H1 (cell line): ENCODE data around the gene RBCK1. TPM values are rescaled to one million over a fixed set of nuclear protein-coding genes. Genes with fewer than 3 reads are reported as not detected.

Source experiments
- CTCF ChIA-PET: fragments of 300-600 bp; sonication (Branson Sonifier 250); formaldehyde crosslinking; loops from one replicate; lab custom pipeline; 2021; ENCODE audit not compliant: partially characterized antibody; lab: Charles Lee
- POLR2A ChIA-PET: fragments of 300-600 bp; sonication (Branson Sonifier 250); formaldehyde crosslinking; loops from one replicate; lab custom pipeline; 2021; ENCODE audit warnings: inconsistent platforms; ENCODE audit not compliant: partially characterized antibody; lab: Charles Lee
- DNase-seq, 2 experiments: peaks; one replicate each; pipeline versions ENCODE4 v3.0.0 to v3.0.0-alpha.2; 2010 to 2022; ENCODE audit warnings: low spot score in 2 of 2, low read depth in 1 of 2, mixed read lengths in 1 of 2
- FAIRE-seq: peaks from 2 replicates; lab custom pipeline; 2011; peaks lifted over from hg19 to GRCh38; lab: Jason Lieb, UNC
- H2AFZ ChIP-seq: 2 replicates; pipeline ENCODE4 v1.8.1; 2012; ENCODE audit warnings: low read length, inconsistent platforms
- H2AK5ac ChIP-seq: 2 replicates; pipeline ENCODE4 v1.6.1; 2013; ENCODE audit warnings: low read depth, low read length
- H2BK120ac ChIP-seq: replicated peaks from 2 replicates; pipeline ENCODE3; 2013; ENCODE audit warnings: low read depth, low read length, inconsistent platforms
- H2BK12ac ChIP-seq: 2 replicates; pipeline ENCODE4 v1.6.1; 2013; ENCODE audit warnings: low read depth, low read length
- H2BK15ac ChIP-seq: 2 replicates; pipeline ENCODE4 v1.6.1; 2013; ENCODE audit warnings: low read length
- H2BK20ac ChIP-seq: 2 replicates; pipeline ENCODE4 v1.6.1; 2013; ENCODE audit warnings: low read length
- H2BK5ac ChIP-seq: 2 replicates; pipeline ENCODE4 v1.6.1; 2013; ENCODE audit warnings: low read depth, low read length
- H3K14ac ChIP-seq: 2 replicates; pipeline ENCODE4 v1.6.1; 2013; ENCODE audit warnings: inconsistent platforms; ENCODE audit not compliant: insufficient read length
- H3K18ac ChIP-seq: 2 replicates; pipeline ENCODE4 v1.6.1; 2013; ENCODE audit warnings: low read length; ENCODE audit errors: extremely low read depth
- H3K23ac ChIP-seq: 2 replicates; pipeline ENCODE4 v1.6.1; 2013; ENCODE audit warnings: inconsistent platforms; ENCODE audit not compliant: insufficient read length
- H3K23me2 ChIP-seq: 2 replicates; pipeline ENCODE4 v1.6.1; 2013; ENCODE audit warnings: low read depth, low read length
- H3K27ac ChIP-seq: 2 replicates; pipeline ENCODE4 v1.6.1; 2011; ENCODE audit warnings: low read depth, low read length, inconsistent platforms
- H3K27me3 ChIP-seq, 4 experiments: replicated peaks in 1 of 4; 1 replicate in 1 of 4; 2 replicates in 3 of 4; pipeline versions ENCODE4 v1.6.1 to v1.8.1; 2011 to 2013; ENCODE audit warnings: low read length in 3 of 4, mild to moderate bottlenecking in 3 of 4, inconsistent platforms in 2 of 4, mixed read lengths in 2 of 4, moderate library complexity in 1 of 4; ENCODE audit not compliant: control insufficient read depth in 3 of 4, insufficient read depth in 3 of 4; ENCODE audit errors: extremely low read depth in 1 of 4
- H3K36me3 ChIP-seq, 4 experiments: 2 replicates each; pipeline versions ENCODE4 v1.6.1 to v1.8.1; 2011 to 2013; ENCODE audit warnings: mild to moderate bottlenecking in 4 of 4, low read length in 3 of 4, moderate library complexity in 2 of 4, control low read depth in 1 of 4, inconsistent platforms in 1 of 4; ENCODE audit not compliant: insufficient read depth in 4 of 4, control insufficient read depth in 2 of 4
- H3K4ac ChIP-seq: replicated peaks from 2 replicates; pipeline ENCODE3; 2013; ENCODE audit warnings: low read length, low read depth, mixed read lengths, inconsistent platforms; ENCODE audit not compliant: insufficient read length
- H3K4me1 ChIP-seq, 4 experiments: replicated peaks in 1 of 4; 1 replicate in 1 of 4; 2 replicates in 3 of 4; pipeline versions ENCODE4 v1.6.1 to v1.8.1; 2011 to 2013; ENCODE audit warnings: low read length in 3 of 4, inconsistent platforms in 2 of 4, mixed read lengths in 1 of 4; ENCODE audit not compliant: insufficient read depth in 4 of 4, control insufficient read depth in 3 of 4
- H3K4me2 ChIP-seq, 2 experiments: 2 replicates each; pipeline versions ENCODE4 v1.6.1 to v1.8.1; 2011 to 2013; ENCODE audit warnings: low read depth in 2 of 2, low read length in 2 of 2, control low read depth in 1 of 2, inconsistent platforms in 1 of 2, mild to moderate bottlenecking in 1 of 2; ENCODE audit not compliant: insufficient read depth in 1 of 2
- H3K4me3 ChIP-seq, 4 experiments: fragments of 200-600, 300-600 bp in 1 of 4; sonication (generic), shearing (Covaris generic), sonication (Bioruptor Twin) in 1 of 4; 2 replicates each; pipeline versions ENCODE4 v1.5.1 to v1.8.1; 2011 to 2016; ENCODE audit warnings: low read length in 4 of 4, low read depth in 3 of 4, control low read depth in 2 of 4, inconsistent platforms in 2 of 4, mild to moderate bottlenecking in 2 of 4, mixed read lengths in 1 of 4, moderate library complexity in 1 of 4; ENCODE audit not compliant: insufficient read depth in 2 of 4; ENCODE audit errors: extremely low read depth in 1 of 4
- H3K56ac ChIP-seq: replicated peaks from 2 replicates; pipeline ENCODE3; 2013; ENCODE audit warnings: low read depth, mild to moderate bottlenecking, mixed read lengths, low read length, inconsistent platforms; ENCODE audit not compliant: insufficient read length
- H3K79me1 ChIP-seq: 2 replicates; pipeline ENCODE4 v1.6.1; 2013; ENCODE audit warnings: low read depth, low read length, control low read depth
- H3K79me2 ChIP-seq, 2 experiments: 2 replicates each; pipeline versions ENCODE4 v1.6.1 to v1.8.1; 2012 to 2013; ENCODE audit warnings: low read length in 2 of 2, mild to moderate bottlenecking in 2 of 2, inconsistent platforms in 1 of 2; ENCODE audit not compliant: insufficient read depth in 2 of 2, control insufficient read depth in 1 of 2
- H3K9ac ChIP-seq, 4 experiments: replicated peaks in 1 of 4; 1 replicate in 1 of 4; 2 replicates in 3 of 4; pipeline versions ENCODE4 v1.6.1 to v1.8.1; 2011 to 2013; ENCODE audit warnings: low read depth in 3 of 4, low read length in 3 of 4, control low read depth in 2 of 4, mild to moderate bottlenecking in 2 of 4, moderate library complexity in 2 of 4, inconsistent platforms in 1 of 4; ENCODE audit errors: extremely low read depth in 1 of 4
- H3K9me3 ChIP-seq, 2 experiments: 2 replicates each; pipeline versions ENCODE4 v1.6.1 to v1.8.1; 2012 to 2013; ENCODE audit warnings: mild to moderate bottlenecking in 2 of 2, moderate library complexity in 2 of 2, control low read depth in 1 of 2, inconsistent platforms in 1 of 2, low read depth in 1 of 2, low read length in 1 of 2, mixed read lengths in 1 of 2; ENCODE audit not compliant: insufficient read depth in 2 of 2
- H4K20me1 ChIP-seq, 2 experiments: replicated peaks in 1 of 2; 2 replicates each; pipeline versions ENCODE3 to v1.8.1; 2011 to 2013; ENCODE audit warnings: inconsistent platforms in 2 of 2, low read length in 2 of 2, mild to moderate bottlenecking in 1 of 2; ENCODE audit not compliant: insufficient read depth in 2 of 2, control insufficient read depth in 1 of 2
- H4K5ac ChIP-seq: 2 replicates; pipeline ENCODE4 v1.6.1; 2013; ENCODE audit warnings: low read length, low read depth, mixed read lengths, inconsistent platforms; ENCODE audit not compliant: insufficient read length
- H4K8ac ChIP-seq: 2 replicates; pipeline ENCODE4 v1.8.0; 2013; ENCODE audit warnings: mild to moderate bottlenecking, moderate library complexity, low read length, inconsistent platforms; ENCODE audit not compliant: insufficient read depth; ENCODE audit errors: extremely low read depth
- H4K91ac ChIP-seq: replicated peaks from 2 replicates; pipeline ENCODE3; 2013; ENCODE audit warnings: low read length, mixed read lengths, inconsistent platforms; ENCODE audit not compliant: insufficient read length
- CBX5 ChIP-seq: fragments of 300-800, 300-1000 bp; sonication (generic); IDR thresholded peaks from 2 replicates; pipeline ENCODE4 v1.7.1; 2016; ENCODE audit warnings: antibody characterized with exemption, low read length, low read depth
- CEBPB ChIP-seq: IDR thresholded peaks from 2 replicates; pipeline ENCODE4 v1.6.1; 2012; ENCODE audit warnings: low read depth, low read length
- SIRT6 ChIP-seq: IDR thresholded peaks from one replicate; pipeline ENCODE4 v1.7.1; 2012; ENCODE audit warnings: low read length, inconsistent platforms
- SP1 ChIP-seq: IDR thresholded peaks from 2 replicates; pipeline ENCODE4 v1.6.1; 2011; ENCODE audit warnings: low read depth, low read length
- TEAD4 ChIP-seq: IDR thresholded peaks from 2 replicates; pipeline ENCODE4 v1.6.1; 2012; ENCODE audit warnings: low read depth, low read length, inconsistent platforms, mixed read lengths
- WGBS, 2 experiments: shearing (Covaris generic) in 1 of 2; methylation state at CpG; one replicate each; pipeline versions ENCODE4 v1.1.6 to v1.1.7; 2013 to 2015; ENCODE audit warnings: low lambda C conversion rate in 2 of 2, mixed read lengths in 2 of 2, inconsistent platforms in 1 of 2, low coverage in 1 of 2, missing lambda C conversion rate in 1 of 2; ENCODE audit not compliant: insufficient replicate concordance in 2 of 2, insufficient coverage in 1 of 2, insufficient read length in 1 of 2; ENCODE audit errors: extremely low coverage in 1 of 2, missing lambda C conversion rate in 1 of 2; 5-methylcytosine and 5-hydroxymethylcytosine counted together
- polyA plus RNA-seq, 7 experiments: library from polyadenylated mRNA; depleted of rRNA in 3 of 7; stranded (reverse) in 5 of 7; unstranded in 2 of 7; fragments of >200 nt in 5 of 7; fragments of 200-250 nt in 2 of 7; gene quantifications; 1 replicate in 5 of 7; 2 replicates in 1 of 7; 4 replicates in 1 of 7; pipeline versions ENCODE4 v1.2.1 to v1.2.3, GENCODE V29; 2011 to 2013; ENCODE audit warnings: missing spikeins in 2 of 7, mixed read lengths in 2 of 7
- total RNA-seq: library from RNA; stranded (reverse); fragmentation: NEBNext Ultra II Directional; extraction: Animal tissue kit (Norgen Biotek cat#: 25700); gene quantifications from 2 replicates; pipeline ENCODE4 v1.2.1, GENCODE V29; 2021
- TF ChIP-seq, protein P1 (sequence below): IDR thresholded peaks from 2 replicates; pipeline ENCODE4 v1.6.1; 2012; ENCODE audit warnings: inconsistent platforms
- TF ChIP-seq, protein P2 (sequence below): IDR thresholded peaks from 2 replicates; pipeline ENCODE4 v1.6.1; 2011; ENCODE audit warnings: low read depth, mild to moderate bottlenecking, low read length; ENCODE audit not compliant: insufficient read depth
- TF ChIP-seq, protein P3 (sequence below), 3 experiments: IDR thresholded peaks; 1 replicate in 2 of 3; 2 replicates in 1 of 3; pipeline versions ENCODE4 v1.5.1 to v1.6.1; 2011; ENCODE audit warnings: low read length in 3 of 3, mild to moderate bottlenecking in 3 of 3, inconsistent platforms in 2 of 3, low read depth in 1 of 3, moderate library complexity in 1 of 3; ENCODE audit not compliant: insufficient read depth in 1 of 3; ENCODE audit errors: control extremely low read depth in 1 of 3

Gene RBCK1
- total and polyA plus RNA-seq, 2 of the 8 experiments (the other 6 are each of a cell fraction or from before 2014, with no cell fraction given): 43.1 to 54.7 TPM

DNA sequence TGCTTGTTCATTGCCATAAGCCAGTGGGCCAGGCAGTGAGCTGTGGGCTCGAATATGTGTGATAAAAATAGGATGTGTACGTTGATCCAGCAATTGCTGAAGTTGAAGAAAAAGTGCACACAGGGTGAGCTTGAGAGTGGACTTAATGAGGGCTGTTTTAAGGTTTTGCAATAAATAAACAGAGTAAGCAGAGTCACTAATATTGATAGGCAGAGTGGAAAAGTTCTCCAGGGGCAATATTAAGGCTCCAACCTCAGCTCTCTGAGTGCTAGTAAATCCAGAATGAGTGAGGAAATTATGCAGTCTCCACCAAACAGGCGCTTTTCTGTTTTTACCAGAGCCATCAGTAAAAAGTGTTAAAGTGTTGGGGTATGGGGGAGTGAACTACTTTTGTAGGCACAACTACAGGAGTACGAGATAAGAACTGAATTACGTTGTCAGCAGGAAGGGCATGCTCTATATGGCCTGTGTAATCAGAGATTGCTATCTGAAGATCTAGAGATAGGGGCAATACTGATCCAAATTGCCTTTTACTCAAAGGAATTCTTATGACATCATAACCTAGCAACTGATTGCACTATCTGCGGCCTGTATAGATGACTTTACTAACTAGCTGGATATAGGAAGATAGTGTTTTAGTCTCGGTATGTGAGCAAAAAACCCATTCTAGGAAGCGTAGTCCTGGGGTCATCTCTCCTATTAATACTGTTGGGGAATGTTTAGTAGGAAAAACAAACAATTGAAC, 61.8 kb downstream of the RBCK1 start:
- ChIA-PET CTCF (interaction anchor here (1.6 kb wide), 1 partner anchor 115 kb away, joined by 3 read pairs; no protein-coding TSS in a partner anchor), POLR2A (interaction anchor here (0.9 kb wide), 1 partner anchor 67 kb away, joined by 3 read pairs; no protein-coding TSS in a partner anchor)
- Histone ChIP-seq H2BK5ac (no peak overlapping the region), H2BK12ac (no peak overlapping the region), H3K9me3 (peaks cover 26 to 28% of the 10 kb centered on the region in 2 experiments), H3K4me2 (no peak overlapping the region), H3K18ac (no peak overlapping the region), H4K5ac (no peak overlapping the region), H3K23me2 (no peaks in the 10 kb centered on the region), H3K23ac (no peak overlapping the region), H3K14ac (no peak overlapping the region), H2BK20ac (no peak overlapping the region), H3K36me3 (peaks cover 0 to 4% (median 0%) of the 10 kb centered on the region in 4 experiments; a peak in 2 of 8 replicates), H3K79me2 (no peaks in the 10 kb centered on the region), H3K9ac (no peak overlapping the region), H3K4ac (no peak overlapping the region), H2BK120ac (no peak overlapping the region), H3K79me1 (no peaks in the 10 kb centered on the region), H3K27me3 (no peaks in the 10 kb centered on the region), H3K56ac (no peak overlapping the region), H2BK15ac (no peak overlapping the region), H4K8ac (no peak overlapping the region), H2AFZ (no peak overlapping the region), H2AK5ac (no peak overlapping the region)
- FAIRE-seq (no peak), DNase-seq (no peak)
- 88% methylated on average over 8 of the region's 8 CpGs; no CpG with 5 or more reads in 1 of the 2 experiments for WGBS, 2 experiments
- TF ChIP-seq CEBPB: no peak
- no peak for TF ChIP-seq CBX5
- no peak for TF ChIP-seq TEAD4
- TF ChIP-seq SIRT6: no peak
- TF ChIP-seq SP1: no peak
- TF ChIP-seq, protein P1, sequence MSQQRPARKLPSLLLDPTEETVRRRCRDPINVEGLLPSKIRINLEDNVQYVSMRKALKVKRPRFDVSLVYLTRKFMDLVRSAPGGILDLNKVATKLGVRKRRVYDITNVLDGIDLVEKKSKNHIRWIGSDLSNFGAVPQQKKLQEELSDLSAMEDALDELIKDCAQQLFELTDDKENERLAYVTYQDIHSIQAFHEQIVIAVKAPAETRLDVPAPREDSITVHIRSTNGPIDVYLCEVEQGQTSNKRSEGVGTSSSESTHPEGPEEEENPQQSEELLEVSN: no peak
- TF ChIP-seq, protein P2, sequence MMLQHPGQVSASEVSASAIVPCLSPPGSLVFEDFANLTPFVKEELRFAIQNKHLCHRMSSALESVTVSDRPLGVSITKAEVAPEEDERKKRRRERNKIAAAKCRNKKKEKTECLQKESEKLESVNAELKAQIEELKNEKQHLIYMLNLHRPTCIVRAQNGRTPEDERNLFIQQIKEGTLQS: no peak
- TF ChIP-seq, protein P3, sequence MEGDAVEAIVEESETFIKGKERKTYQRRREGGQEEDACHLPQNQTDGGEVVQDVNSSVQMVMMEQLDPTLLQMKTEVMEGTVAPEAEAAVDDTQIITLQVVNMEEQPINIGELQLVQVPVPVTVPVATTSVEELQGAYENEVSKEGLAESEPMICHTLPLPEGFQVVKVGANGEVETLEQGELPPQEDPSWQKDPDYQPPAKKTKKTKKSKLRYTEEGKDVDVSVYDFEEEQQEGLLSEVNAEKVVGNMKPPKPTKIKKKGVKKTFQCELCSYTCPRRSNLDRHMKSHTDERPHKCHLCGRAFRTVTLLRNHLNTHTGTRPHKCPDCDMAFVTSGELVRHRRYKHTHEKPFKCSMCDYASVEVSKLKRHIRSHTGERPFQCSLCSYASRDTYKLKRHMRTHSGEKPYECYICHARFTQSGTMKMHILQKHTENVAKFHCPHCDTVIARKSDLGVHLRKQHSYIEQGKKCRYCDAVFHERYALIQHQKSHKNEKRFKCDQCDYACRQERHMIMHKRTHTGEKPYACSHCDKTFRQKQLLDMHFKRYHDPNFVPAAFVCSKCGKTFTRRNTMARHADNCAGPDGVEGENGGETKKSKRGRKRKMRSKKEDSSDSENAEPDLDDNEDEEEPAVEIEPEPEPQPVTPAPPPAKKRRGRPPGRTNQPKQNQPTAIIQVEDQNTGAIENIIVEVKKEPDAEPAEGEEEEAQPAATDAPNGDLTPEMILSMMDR (IDR thresholded peaks at IDR 0.05; ENCODE audit: control extremely low read depth in 1 of 3, insufficient read depth in 1 of 3, low read depth in 1 of 3, low read length in 3 of 3): no peak
- TF ChIP-seq, all 59 proteins: peak for 0
- no peaks in the 10 kb centered on the region for H4K20me1 ChIP-seq
- no peak overlapping the region for H3K4me3 ChIP-seq
- no peak overlapping the region for H4K91ac ChIP-seq
- H3K27ac ChIP-seq: no peak overlapping the region
- H3K4me1 ChIP-seq: no peaks in the 10 kb centered on the region
